Lung microvascular endothelial cell (primary cell): Measurements from ENCODE around the gene EPHB3. TPM values are rescaled to one million over a fixed set of nuclear protein-coding genes. Genes with fewer than 3 reads are reported as not detected.
"Not testable (repeated sequence)": the region's sequence is repeated elsewhere in the genome, so short reads cannot be mapped to it uniquely, and the experiment has no call there.

Source experiments
- DNase-seq, 2 donors: peaks; one replicate each; pipeline versions ENCODE4 v3.0.0 to v3.0.0-alpha.2; 2010; ENCODE audit warnings: low read depth in 2 of 2
- total RNA-seq: library from RNA; depleted of rRNA; stranded (reverse); fragments of >200 nt; gene quantifications from 2 replicates; pipeline ENCODE4 v1.2.1, GENCODE V29; 2014

The EPHB3 gene
- total RNA-seq, 1 donor from 2014 or later = 0.60 TPM

GRCh38 chr3:184598574-184598927 is 37.0 kb downstream of the EPHB3 start:
- DNase-seq = no peak

GRCh38 chr3:184599143-184599542 is 37.6 kb downstream of the EPHB3 start:
- no peak for DNase-seq

GRCh38 chr3:184600685-184601377 is 39.2 kb downstream of the EPHB3 start:
- no peak for DNase-seq

- DNase-seq = no peak
These were observed 40.2 kb downstream of the EPHB3 start for GRCh38 chr3:184601576-184602371.

- DNase-seq = no peak
These were observed 41.0 kb downstream of the EPHB3 start for GRCh38 chr3:184602372-184603150.

GRCh38 chr3:184603151-184604030 is 41.8 kb downstream of the EPHB3 start:
- DNase-seq = no peak

- DNase-seq = no peak
These were observed 42.5 kb downstream of the EPHB3 start for GRCh38 chr3:184604039-184604601.

- DNase-seq = no peak
These were observed 43.2 kb downstream of the EPHB3 start for GRCh38 chr3:184604615-184605290.

GRCh38 chr3:184608209-184608608 is 46.6 kb downstream of the EPHB3 start:
- DNase-seq = peak in 1 of 2 donors; percentile 10

GRCh38 chr3:184609476-184610244 is 48.1 kb downstream of the EPHB3 start:
- no peak for DNase-seq

- no peak for DNase-seq
These were observed 48.8 kb downstream of the EPHB3 start for GRCh38 chr3:184610245-184610871.

GRCh38 chr3:184611607-184612281 is 50.2 kb downstream of the EPHB3 start:
- DNase-seq = no peak

GRCh38 chr3:184615396-184615795 is 53.8 kb downstream of the EPHB3 start:
- no peak for DNase-seq

- DNase-seq = no peak
These were observed 54.9 kb downstream of the EPHB3 start for GRCh38 chr3:184616436-184616835.

- not testable (repeated sequence) for DNase-seq
These were observed 55.7 kb downstream of the EPHB3 start for GRCh38 chr3:184617306-184617705.

- DNase-seq = peak in 1 of 2 donors; percentile 30
These were observed 57.2 kb downstream of the EPHB3 start for GRCh38 chr3:184618811-184619210.

- DNase-seq = peak; percentile 79 to 83
These were observed 57.8 kb downstream of the EPHB3 start for GRCh38 chr3:184619369-184619768.

- peak; percentile 10 to 16 for DNase-seq
These were observed 58.3 kb downstream of the EPHB3 start for GRCh38 chr3:184619787-184620430.
